ENCODE results near the gene HIVEP3.

DNA sequence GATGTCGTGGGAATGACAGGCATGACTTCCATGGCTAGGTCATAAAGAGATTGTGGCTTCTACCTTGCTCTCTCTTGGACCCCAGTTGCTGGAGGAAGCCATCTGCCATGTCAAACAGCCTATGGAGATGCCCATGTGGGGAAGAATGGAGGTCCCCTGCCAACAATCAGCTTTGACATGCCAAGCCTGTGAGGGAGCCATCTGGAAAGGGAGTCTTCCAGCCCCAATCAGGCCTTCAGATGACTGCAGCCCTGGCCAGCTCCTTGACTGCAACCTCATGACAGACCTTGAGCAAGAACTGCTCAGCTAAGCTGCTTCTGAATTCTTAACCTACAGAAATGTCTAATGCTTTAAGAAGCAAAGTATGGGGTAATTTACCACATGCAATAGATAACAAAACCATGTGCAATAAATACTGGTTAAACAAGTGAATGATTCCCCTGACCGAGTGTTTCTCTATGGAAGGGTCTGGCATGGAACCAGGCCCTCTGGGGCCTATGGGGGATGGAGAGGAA lies 187.1 kb downstream of the HIVEP3 start:
- TF ChIP-seq POLR2AphosphoS5 (IDR thresholded peaks at IDR 0.05; ENCODE audit: low read depth, low read length): no peak
- TF ChIP-seq, protein P1, sequence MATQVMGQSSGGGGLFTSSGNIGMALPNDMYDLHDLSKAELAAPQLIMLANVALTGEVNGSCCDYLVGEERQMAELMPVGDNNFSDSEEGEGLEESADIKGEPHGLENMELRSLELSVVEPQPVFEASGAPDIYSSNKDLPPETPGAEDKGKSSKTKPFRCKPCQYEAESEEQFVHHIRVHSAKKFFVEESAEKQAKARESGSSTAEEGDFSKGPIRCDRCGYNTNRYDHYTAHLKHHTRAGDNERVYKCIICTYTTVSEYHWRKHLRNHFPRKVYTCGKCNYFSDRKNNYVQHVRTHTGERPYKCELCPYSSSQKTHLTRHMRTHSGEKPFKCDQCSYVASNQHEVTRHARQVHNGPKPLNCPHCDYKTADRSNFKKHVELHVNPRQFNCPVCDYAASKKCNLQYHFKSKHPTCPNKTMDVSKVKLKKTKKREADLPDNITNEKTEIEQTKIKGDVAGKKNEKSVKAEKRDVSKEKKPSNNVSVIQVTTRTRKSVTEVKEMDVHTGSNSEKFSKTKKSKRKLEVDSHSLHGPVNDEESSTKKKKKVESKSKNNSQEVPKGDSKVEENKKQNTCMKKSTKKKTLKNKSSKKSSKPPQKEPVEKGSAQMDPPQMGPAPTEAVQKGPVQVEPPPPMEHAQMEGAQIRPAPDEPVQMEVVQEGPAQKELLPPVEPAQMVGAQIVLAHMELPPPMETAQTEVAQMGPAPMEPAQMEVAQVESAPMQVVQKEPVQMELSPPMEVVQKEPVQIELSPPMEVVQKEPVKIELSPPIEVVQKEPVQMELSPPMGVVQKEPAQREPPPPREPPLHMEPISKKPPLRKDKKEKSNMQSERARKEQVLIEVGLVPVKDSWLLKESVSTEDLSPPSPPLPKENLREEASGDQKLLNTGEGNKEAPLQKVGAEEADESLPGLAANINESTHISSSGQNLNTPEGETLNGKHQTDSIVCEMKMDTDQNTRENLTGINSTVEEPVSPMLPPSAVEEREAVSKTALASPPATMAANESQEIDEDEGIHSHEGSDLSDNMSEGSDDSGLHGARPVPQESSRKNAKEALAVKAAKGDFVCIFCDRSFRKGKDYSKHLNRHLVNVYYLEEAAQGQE (IDR thresholded peaks at IDR 0.05; ENCODE audit: insufficient read depth in 1 of 2, low read depth in 2 of 2, low read length in 2 of 2): no peak
